ENCODE data around the gene APBA1.

APBA1 gene

GRCh38 chr9:69458176-69458575 is 214.0 kb downstream of the APBA1 start:
- no peak for ATAC-seq
- TF ChIP-seq SNAI2 (CRISPR knock-in tag; IDR thresholded peaks at IDR 0.05) (no peak), ZFP3 (CRISPR knock-in tag; IDR thresholded peaks at IDR 0.05) (no peak), TCF4 (CRISPR knock-in tag; IDR thresholded peaks at IDR 0.05; ENCODE audit: borderline replicate concordance) (no peak), PPARA (CRISPR knock-in tag; IDR thresholded peaks at IDR 0.05; ENCODE audit: borderline replicate concordance) (no peak), CREB5 (CRISPR knock-in tag; IDR thresholded peaks at IDR 0.05; ENCODE audit: low read depth) (no peak), ESRRG (CRISPR knock-in tag; IDR thresholded peaks at IDR 0.05) (no peak), GLIS3 (CRISPR knock-in tag; IDR thresholded peaks at IDR 0.05) (no peak), PATZ1 (CRISPR knock-in tag; IDR thresholded peaks at IDR 0.05; ENCODE audit: borderline replicate concordance) (no peak), ZNF70 (CRISPR knock-in tag; IDR thresholded peaks at IDR 0.05) (no peak), OSR1 (CRISPR knock-in tag; IDR thresholded peaks at IDR 0.05) (no peak), ZNF565 (CRISPR knock-in tag; conservative IDR thresholded peaks at IDR 0.05; ENCODE audit: low read depth) (no peak), POU6F1 (CRISPR knock-in tag; IDR thresholded peaks at IDR 0.05; ENCODE audit: borderline replicate concordance, low read depth) (no peak), CSRNP3 (CRISPR knock-in tag; IDR thresholded peaks at IDR 0.05) (no peak), ZC3H10 (CRISPR knock-in tag; IDR thresholded peaks at IDR 0.05) (no peak), TOX (CRISPR knock-in tag; IDR thresholded peaks at IDR 0.05; ENCODE audit: borderline replicate concordance) (no peak), RARB (CRISPR knock-in tag; IDR thresholded peaks at IDR 0.05) (no peak), CSDC2 (CRISPR knock-in tag; IDR thresholded peaks at IDR 0.05) (no peak)

- TF ChIP-seq GLIS3 (CRISPR knock-in tag; IDR thresholded peaks at IDR 0.05) (no peak), TOX (CRISPR knock-in tag; IDR thresholded peaks at IDR 0.05; ENCODE audit: borderline replicate concordance) (no peak), POU6F1 (CRISPR knock-in tag; IDR thresholded peaks at IDR 0.05; ENCODE audit: borderline replicate concordance, low read depth) (no peak), ZFP3 (CRISPR knock-in tag; IDR thresholded peaks at IDR 0.05) (no peak), TSHZ2 (CRISPR knock-in tag; IDR thresholded peaks at IDR 0.05) (no peak), PPARA (CRISPR knock-in tag; IDR thresholded peaks at IDR 0.05; ENCODE audit: borderline replicate concordance) (no peak), ZFP30 (CRISPR knock-in tag; IDR thresholded peaks at IDR 0.05) (no peak), ESRRG (CRISPR knock-in tag; IDR thresholded peaks at IDR 0.05) (no peak), SNAI2 (CRISPR knock-in tag; IDR thresholded peaks at IDR 0.05) (no peak), ARNTL (CRISPR knock-in tag; IDR thresholded peaks at IDR 0.05; ENCODE audit: borderline replicate concordance, low read depth) (no peak)
- no peak for ATAC-seq
Observed at GRCh38 chr9:69456201-69456600, 216.0 kb downstream of the APBA1 start.

All from SK-N-SH treated with all-trans-retinoic acid at 6 μM for 48 hours (cell line).